ENCODE results near the gene ATF6B. TPM values are rescaled to one million over a fixed set of nuclear protein-coding genes. Genes with fewer than 3 reads are reported as not detected.

ATF6B gene
- total and polyA plus RNA-seq, 2 experiments from 2014 or later: 33.3 to 54.1 TPM

DNA sequence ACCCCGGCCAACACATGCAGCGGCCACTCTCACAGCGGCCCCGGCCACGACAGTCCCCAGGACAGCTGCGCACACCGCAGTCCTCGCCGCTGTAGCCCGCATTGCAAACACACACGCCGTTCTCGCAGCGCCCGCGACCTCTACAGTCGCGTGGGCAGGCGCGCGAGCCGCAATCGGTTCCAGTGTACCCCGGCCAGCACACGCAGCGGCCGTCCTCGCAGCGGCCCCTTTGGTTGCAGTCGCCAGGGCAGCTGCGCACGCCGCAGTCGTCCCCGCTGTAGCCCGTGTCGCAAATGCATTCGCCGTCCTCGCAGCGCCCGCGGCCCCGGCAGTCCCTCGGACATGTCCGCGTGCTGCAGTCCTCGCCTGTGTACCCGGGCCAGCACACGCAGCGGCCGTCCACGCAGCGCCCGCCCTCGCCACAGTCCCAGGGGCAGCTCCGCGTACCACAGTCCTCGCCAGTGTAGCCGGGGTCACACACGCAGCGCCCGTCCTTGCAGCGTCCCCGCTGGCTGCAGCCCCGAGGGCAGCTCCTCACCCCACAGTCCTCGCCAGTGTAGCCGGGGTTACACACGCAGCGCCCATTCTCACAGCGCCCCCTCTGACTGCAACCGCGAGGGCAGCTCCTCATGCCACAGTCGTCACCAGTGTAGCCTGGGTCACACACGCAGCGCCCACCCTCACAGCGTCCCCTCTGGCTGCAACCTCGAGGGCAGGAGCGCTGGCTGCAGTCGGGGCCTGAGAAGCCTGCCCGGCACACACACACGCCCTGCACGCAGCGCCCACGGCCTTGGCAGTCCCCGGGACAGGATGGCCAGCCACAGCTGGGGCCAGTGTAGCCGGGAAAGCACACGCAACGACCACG, 31.4 kb downstream of the ATF6B start:
- Histone ChIP-seq H3K27me3 (replicated peaks; ENCODE audit: insufficient read depth) (no peaks in the 10 kb centered on the region), H3K79me2 (ENCODE audit: insufficient read depth) (no peaks in the 10 kb centered on the region), H2AFZ (no peak overlapping the region), H3K4me3 (no peak overlapping the region), H3K27ac (no peak overlapping the region), H3K9me2 (ENCODE audit: insufficient read depth) (no peaks in the 10 kb centered on the region), H3K4me2 (ENCODE audit: unreplicated experiment) (no peak overlapping the region), H3K9me3 (ENCODE audit: low read depth) (no peaks in the 10 kb centered on the region), H3K9ac (no peak overlapping the region), H4K20me1 (ENCODE audit: insufficient read depth) (no peaks in the 10 kb centered on the region), H3K36me3 (ENCODE audit: low read depth) (no peaks in the 10 kb centered on the region), H3K4me1 (ENCODE audit: insufficient read depth) (peaks cover 16% of the 10 kb centered on the region), H3F3A (ENCODE audit: insufficient read depth) (peaks cover 28% of the 10 kb centered on the region)
- in situ Hi-C loops (cut with MboI): no loop called here
- TF ChIP-seq EZH2phosphoT487 (IDR thresholded peaks at IDR 0.05; ENCODE audit: insufficient read depth, low read depth) (no peak), EZH2 (IDR thresholded peaks at IDR 0.05; ENCODE audit: insufficient read depth, poor library complexity, severe bottlenecking) (no peak)
- 81 to 84% methylated on average over 62 to 90 of the region's 90 CpGs for WGBS, 2 experiments (ENCODE audit: low coverage in 1 of 2, low lambda C conversion rate in 2 of 2, missing lambda C conversion rate in 2 of 2)
- no peak for DNase-seq

DNA sequence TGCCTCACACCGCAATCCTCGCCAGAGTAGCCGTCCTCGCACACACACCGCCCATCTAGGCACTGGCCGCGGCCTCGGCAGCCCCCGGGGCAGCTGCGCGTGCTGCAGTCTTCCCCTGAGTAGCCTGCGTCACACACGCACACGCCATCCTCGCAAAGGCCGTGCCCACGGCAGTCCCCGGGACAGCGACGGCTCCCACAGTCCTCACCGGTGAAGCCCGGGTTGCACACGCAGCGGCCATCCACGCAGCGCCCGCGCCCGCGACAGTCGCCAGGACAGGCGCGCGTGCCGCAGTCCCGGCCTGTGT, 32.0 kb downstream of the ATF6B start:
- H3K36me3 ChIP-seq (ENCODE audit: low read depth): no peaks in the 10 kb centered on the region
- H2AFZ ChIP-seq: no peak overlapping the region
- in situ Hi-C loops (cut with MboI): no loop called here

DNA sequence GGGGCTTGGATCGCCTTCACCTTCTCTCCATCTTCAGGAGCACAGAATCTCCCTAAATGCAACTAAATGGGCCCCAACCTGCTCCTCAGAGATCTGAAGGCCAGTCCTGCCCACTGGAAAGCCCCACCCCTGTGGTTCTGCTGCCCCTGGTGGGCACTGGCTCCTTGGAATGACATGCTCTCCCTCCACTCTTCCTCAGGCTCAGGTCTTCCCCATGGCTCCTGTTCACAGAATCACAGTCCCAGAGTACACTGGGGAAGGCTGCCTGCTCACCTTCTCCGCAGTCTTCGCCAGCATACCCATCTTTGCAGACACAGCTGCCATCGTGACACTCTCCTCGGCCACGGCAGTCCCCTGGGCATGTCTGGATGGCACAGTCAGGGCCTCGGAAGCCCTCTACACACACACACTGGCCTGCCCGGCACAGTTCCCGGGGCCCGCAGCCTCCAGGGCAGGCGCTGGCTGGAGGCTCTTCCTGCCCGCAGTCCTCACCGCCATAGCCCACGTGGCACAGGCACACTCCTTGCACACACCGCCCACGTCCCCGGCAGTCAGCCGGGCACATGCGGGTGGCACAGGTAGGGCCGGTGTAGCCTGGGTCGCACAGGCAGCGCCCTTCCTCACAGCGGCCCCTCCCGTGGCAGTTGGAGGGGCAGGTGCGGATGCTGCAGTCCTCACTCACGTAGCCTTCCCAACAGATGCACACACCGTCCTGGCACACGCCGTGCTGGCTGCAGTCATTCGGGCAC, 32.5 kb downstream of the ATF6B start:
- Histone ChIP-seq H3K27ac (no peak overlapping the region), H3K27me3 (replicated peaks; ENCODE audit: insufficient read depth) (no peaks in the 10 kb centered on the region), H3K36me3 (ENCODE audit: low read depth) (no peaks in the 10 kb centered on the region), H3K79me2 (ENCODE audit: insufficient read depth) (no peaks in the 10 kb centered on the region), H3K9ac (no peak overlapping the region), H4K20me1 (ENCODE audit: insufficient read depth) (no peaks in the 10 kb centered on the region), H3K4me3 (no peak overlapping the region), H2AFZ (no peak overlapping the region), H3K9me2 (ENCODE audit: insufficient read depth) (no peaks in the 10 kb centered on the region), H3K9me3 (ENCODE audit: low read depth) (no peaks in the 10 kb centered on the region), H3K4me2 (ENCODE audit: unreplicated experiment) (no peak overlapping the region), H3F3A (ENCODE audit: insufficient read depth) (peaks cover 30% of the 10 kb centered on the region), H3K4me1 (ENCODE audit: insufficient read depth) (peaks cover 16% of the 10 kb centered on the region)
- no peak for TF ChIP-seq EZH2phosphoT487 (IDR thresholded peaks at IDR 0.05; ENCODE audit: insufficient read depth, low read depth)
- TF ChIP-seq EZH2 (IDR thresholded peaks at IDR 0.05; ENCODE audit: insufficient read depth, poor library complexity, severe bottlenecking): no peak
- in situ Hi-C loops (cut with MboI): no loop called here
- WGBS, 2 experiments (ENCODE audit: low coverage in 1 of 2, low lambda C conversion rate in 2 of 2, missing lambda C conversion rate in 2 of 2): 91 to 94% methylated on average over 19 to 30 of the region's 30 CpGs
- DNase-seq: no peak

More for the DNA sequence above, 32.0 kb downstream of the ATF6B start:
- Histone ChIP-seq H3K9ac (no peak overlapping the region), H4K20me1 (ENCODE audit: insufficient read depth) (no peaks in the 10 kb centered on the region), H3K9me2 (ENCODE audit: insufficient read depth) (no peaks in the 10 kb centered on the region), H3F3A (ENCODE audit: insufficient read depth) (peaks cover 30% of the 10 kb centered on the region), H3K4me3 (no peak overlapping the region), H3K27me3 (replicated peaks; ENCODE audit: insufficient read depth) (no peaks in the 10 kb centered on the region), H3K4me1 (ENCODE audit: insufficient read depth) (peaks cover 16% of the 10 kb centered on the region), H3K79me2 (ENCODE audit: insufficient read depth) (no peaks in the 10 kb centered on the region), H3K27ac (no peak overlapping the region), H3K4me2 (ENCODE audit: unreplicated experiment) (no peak overlapping the region), H3K9me3 (ENCODE audit: low read depth) (no peaks in the 10 kb centered on the region)
- TF ChIP-seq EZH2 (IDR thresholded peaks at IDR 0.05; ENCODE audit: insufficient read depth, poor library complexity, severe bottlenecking): no peak
- TF ChIP-seq EZH2phosphoT487 (IDR thresholded peaks at IDR 0.05; ENCODE audit: insufficient read depth, low read depth): no peak
- 85 to 95% methylated on average over 22 to 36 of the region's 36 CpGs for WGBS, 2 experiments (ENCODE audit: low coverage in 1 of 2, low lambda C conversion rate in 2 of 2, missing lambda C conversion rate in 2 of 2)
- DNase-seq: no peak

DNA sequence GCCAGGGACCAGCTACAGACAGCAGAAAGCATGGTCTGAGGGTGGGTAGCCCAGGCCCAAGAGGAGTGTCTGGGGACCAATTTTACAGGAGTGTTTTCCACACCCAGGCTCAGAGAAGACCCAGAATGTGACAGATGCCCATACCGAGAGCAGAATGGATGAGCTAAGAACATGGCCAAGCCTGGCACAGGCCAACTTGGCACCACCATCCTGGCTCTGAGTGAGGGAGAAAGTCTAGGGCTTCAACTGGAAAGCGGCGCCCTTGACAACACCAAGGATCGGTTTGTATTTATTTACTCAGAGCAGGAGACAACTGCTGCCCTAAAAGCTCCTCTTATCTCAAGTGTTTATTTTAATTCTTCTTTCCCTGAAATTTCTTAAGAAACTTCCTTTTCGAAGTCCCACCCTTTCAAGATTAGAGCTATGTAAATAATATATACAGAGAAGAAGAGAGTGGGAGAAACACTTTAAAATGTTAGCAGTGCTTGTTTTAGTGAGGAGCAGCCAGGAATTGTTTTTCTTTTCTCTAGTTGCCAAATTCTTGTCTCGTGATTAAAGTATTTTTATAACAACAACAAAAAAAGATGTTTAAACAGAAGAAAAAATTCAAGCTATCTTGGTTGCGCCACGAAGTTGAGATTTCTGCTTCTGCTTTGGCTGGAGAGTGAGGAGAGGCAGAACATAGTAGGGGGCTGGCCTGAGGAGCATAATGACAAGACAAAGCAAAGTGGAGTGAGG, 35.1 kb downstream of the ATF6B start:
- Histone ChIP-seq H4K20me1 (ENCODE audit: insufficient read depth) (no peaks in the 10 kb centered on the region), H3K9me2 (ENCODE audit: insufficient read depth) (no peaks in the 10 kb centered on the region), H3K9ac (peak overlapping the region; percentile 14), H3K79me2 (ENCODE audit: insufficient read depth) (no peaks in the 10 kb centered on the region), H3K36me3 (ENCODE audit: low read depth) (no peaks in the 10 kb centered on the region), H3K27me3 (replicated peaks; ENCODE audit: insufficient read depth) (0 out of 2 replicates have a peak, but pooled peaks cover 14% of the 10 kb centered on the region), H3K4me3 (0 out of 2 replicates have a peak overlapping the region, but pooled peaks have one; percentile 6), H2AFZ (no peak overlapping the region), H3F3A (ENCODE audit: insufficient read depth) (peaks cover 30% of the 10 kb centered on the region), H3K4me1 (ENCODE audit: insufficient read depth) (peaks cover 16% of the 10 kb centered on the region), H3K27ac (peak overlapping the region; percentile 61), H3K9me3 (ENCODE audit: low read depth) (no peaks in the 10 kb centered on the region), H3K4me2 (ENCODE audit: unreplicated experiment) (peak overlapping the region; percentile 46)
- TF ChIP-seq EZH2phosphoT487 (IDR thresholded peaks at IDR 0.05; ENCODE audit: insufficient read depth, low read depth) (no peak), EZH2 (IDR thresholded peaks at IDR 0.05; ENCODE audit: insufficient read depth, poor library complexity, severe bottlenecking) (no peak)
- whole genome bisulfite sequencing, 2 experiments (ENCODE audit: low coverage in 1 of 2, low lambda C conversion rate in 2 of 2, missing lambda C conversion rate in 2 of 2): 24 to 26% methylated on average over 8 of the region's 8 CpGs
- in situ Hi-C loops (cut with MboI): no loop called here
- peak; percentile 69 for DNase-seq

Data from GM23248 (cell line).